Breast epithelium (tissue), 4 donors: Measurements from ENCODE around the gene KLHL22. TPM values are rescaled to one million over a fixed set of nuclear protein-coding genes. Genes with fewer than 3 reads are reported as not detected.
"Not testable (repeated sequence)": the region's sequence is repeated elsewhere in the genome, so short reads cannot be mapped to it uniquely, and the experiment has no call there.

ENCODE experiments used
- DNase-seq, 2 donors: peaks; one replicate each; pipeline ENCODE4 v3.0.0-alpha.2; 2019; ENCODE audit warnings: low spot score in 2 of 2
- H3K27ac ChIP-seq, 2 donors: fragments of 200-600 bp; sonication (generic) in 1 of 2; one replicate each; pipeline ENCODE4 v1.5.1; 2016 to 2019; ENCODE audit warnings: mild to moderate bottlenecking in 1 of 2
- H3K27me3 ChIP-seq, 2 donors: fragments of 200-600 bp; sonication (generic) in 1 of 2; one replicate each; pipeline versions ENCODE4 v1.5.1 to v1.6.0; 2017 to 2019; ENCODE audit warnings: control low read depth in 1 of 2, mild to moderate bottlenecking in 1 of 2
- H3K36me3 ChIP-seq: fragments of 200-600 bp; one replicate; pipeline ENCODE4 v1.5.1; 2019
- H3K4me1 ChIP-seq, 2 donors: fragments of 200-600 bp; sonication (generic); one replicate each; pipeline ENCODE4 v1.5.1; 2016 to 2019; ENCODE audit warnings: control low read depth in 1 of 2
- H3K4me3 ChIP-seq, 3 donors: fragments of 200-600 bp; sonication (generic); 1 replicate in 2 of 3; 2 replicates in 1 of 3; pipeline ENCODE4 v1.5.1; 2016 to 2019; ENCODE audit warnings: mild to moderate bottlenecking in 3 of 3, moderate library complexity in 2 of 3
- H3K9me3 ChIP-seq, 2 donors: fragments of 200-600 bp; sonication (generic) in 1 of 2; one replicate each; pipeline ENCODE4 v1.5.1; 2016 to 2019; ENCODE audit warnings: control low read depth in 1 of 2
- POLR2A ChIP-seq: fragments of 450-650 bp; IDR thresholded peaks from one replicate; pipeline ENCODE4 v1.6.1; 2016; ENCODE audit warnings: antibody characterized with exemption, mild to moderate bottlenecking, moderate library complexity
- POLR2AphosphoS5 ChIP-seq, 3 donors: sonication (generic); formaldehyde crosslinking; IDR thresholded peaks; one replicate each; pipeline ENCODE4 v1.6.1; 2017; ENCODE audit warnings: antibody characterized with exemption in 3 of 3
- intact Hi-C: fragments of 100-400 bp; cut with DNase I; formaldehyde crosslinking; loops from one replicate; pipeline ENCODE4 v1.15.1; 2023; ENCODE audit warnings: low total_unique reads
- total RNA-seq, 3 donors: library from RNA; depleted of rRNA; stranded (reverse); fragments of >200 nt; gene quantifications; one replicate each; pipeline ENCODE4 v1.1.0, GENCODE V29; 2016
- TF ChIP-seq, protein P1 (sequence below), 3 donors: fragments of 450-650 bp; IDR thresholded peaks; one replicate each; pipeline ENCODE4 v1.5.1; 2016 to 2017; ENCODE audit warnings: antibody characterized with exemption in 3 of 3, mild to moderate bottlenecking in 3 of 3, moderate library complexity in 3 of 3

The KLHL22 gene
- total RNA-seq, 3 donors from 2014 or later: 28.5 to 38.0 (median 35.4) TPM

DNA sequence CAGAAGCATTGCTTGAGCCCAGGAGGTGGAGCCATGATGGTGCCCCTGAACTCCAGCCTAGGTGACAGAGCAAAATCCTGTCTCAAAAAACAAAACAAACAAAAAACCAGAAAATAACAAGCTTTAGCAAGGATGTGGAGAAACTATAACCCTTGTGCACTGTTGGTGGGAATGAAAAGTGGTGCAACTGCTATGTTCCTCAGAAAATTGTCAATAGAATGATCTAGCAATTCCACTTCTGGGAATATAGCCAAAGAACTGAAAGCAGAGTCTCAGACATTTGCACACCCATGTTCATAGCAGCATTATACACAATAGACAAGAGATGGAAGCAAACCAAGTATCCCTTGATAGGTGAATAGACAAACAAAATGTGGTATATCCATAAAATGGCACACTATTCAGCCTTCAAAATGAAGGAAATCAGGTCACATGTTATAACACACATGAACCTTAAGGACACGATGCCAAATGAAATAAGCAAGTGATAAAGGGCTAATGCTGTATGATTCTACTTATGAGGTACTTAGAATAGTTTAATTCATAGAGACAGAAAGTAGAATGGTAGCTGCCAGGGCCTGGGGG, 15.9 kb downstream of the KLHL22 start:
- H3K27me3 ChIP-seq: no peaks in the 10 kb centered on the region
- no peak for DNase-seq
- no peaks in the 10 kb centered on the region for H3K36me3 ChIP-seq
- intact Hi-C loops: no loop called here
- H3K9me3 ChIP-seq: no peaks in the 10 kb centered on the region
- no peak overlapping the region for H3K27ac ChIP-seq
- no peaks in the 10 kb centered on the region for H3K4me1 ChIP-seq
- no peak for TF ChIP-seq POLR2A
- no peak for TF ChIP-seq POLR2AphosphoS5 (IDR thresholded peaks at IDR 0.05)
- TF ChIP-seq, protein P1, sequence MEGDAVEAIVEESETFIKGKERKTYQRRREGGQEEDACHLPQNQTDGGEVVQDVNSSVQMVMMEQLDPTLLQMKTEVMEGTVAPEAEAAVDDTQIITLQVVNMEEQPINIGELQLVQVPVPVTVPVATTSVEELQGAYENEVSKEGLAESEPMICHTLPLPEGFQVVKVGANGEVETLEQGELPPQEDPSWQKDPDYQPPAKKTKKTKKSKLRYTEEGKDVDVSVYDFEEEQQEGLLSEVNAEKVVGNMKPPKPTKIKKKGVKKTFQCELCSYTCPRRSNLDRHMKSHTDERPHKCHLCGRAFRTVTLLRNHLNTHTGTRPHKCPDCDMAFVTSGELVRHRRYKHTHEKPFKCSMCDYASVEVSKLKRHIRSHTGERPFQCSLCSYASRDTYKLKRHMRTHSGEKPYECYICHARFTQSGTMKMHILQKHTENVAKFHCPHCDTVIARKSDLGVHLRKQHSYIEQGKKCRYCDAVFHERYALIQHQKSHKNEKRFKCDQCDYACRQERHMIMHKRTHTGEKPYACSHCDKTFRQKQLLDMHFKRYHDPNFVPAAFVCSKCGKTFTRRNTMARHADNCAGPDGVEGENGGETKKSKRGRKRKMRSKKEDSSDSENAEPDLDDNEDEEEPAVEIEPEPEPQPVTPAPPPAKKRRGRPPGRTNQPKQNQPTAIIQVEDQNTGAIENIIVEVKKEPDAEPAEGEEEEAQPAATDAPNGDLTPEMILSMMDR (IDR thresholded peaks at IDR 0.05): no peak
- no peak overlapping the region for H3K4me3 ChIP-seq

DNA sequence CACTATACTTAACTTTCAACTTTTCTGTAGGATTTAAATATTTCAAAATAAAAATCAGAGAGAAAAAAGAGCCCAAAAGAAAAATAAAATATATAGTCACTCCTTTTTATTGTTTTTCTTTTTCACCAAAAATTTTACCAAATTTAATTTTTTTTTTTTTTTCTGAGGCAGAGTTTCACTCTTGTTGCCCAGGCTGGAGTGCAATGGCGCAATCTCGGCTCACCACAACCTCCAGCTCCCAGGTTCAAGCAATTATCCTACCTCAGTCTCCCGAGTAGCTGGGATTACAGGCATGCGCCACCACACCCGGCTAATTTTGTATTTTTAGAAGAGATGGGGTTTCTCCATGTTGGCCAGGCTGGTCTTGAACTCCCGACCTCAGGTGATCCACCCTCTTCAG, 17.5 kb downstream of the KLHL22 start:
- H3K27ac ChIP-seq, H3K27me3 ChIP-seq, H3K4me1 ChIP-seq, DNase-seq, H3K4me3 ChIP-seq, H3K36me3 ChIP-seq, intact Hi-C loops, H3K9me3 ChIP-seq: not testable (repeated sequence)

DNA sequence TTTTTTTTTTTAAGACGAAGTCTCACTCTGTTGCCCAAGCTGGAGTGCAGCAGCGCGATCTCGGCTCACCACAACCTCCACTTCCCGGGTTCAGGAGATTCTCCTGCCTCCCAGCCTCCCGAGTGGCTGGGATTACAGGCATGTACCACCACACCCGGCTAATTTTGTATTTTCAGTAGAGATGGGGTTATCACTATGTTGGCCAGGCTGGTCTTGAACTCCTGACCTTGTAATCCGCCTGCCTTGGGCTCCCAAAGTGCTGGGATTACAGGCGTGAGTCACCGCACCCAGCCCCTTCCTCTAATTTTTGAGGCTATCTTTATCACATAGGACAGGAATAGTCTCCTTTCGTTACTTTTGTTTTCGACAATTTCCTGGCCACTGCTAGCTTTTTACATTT, 20.0 kb downstream of the KLHL22 start:
- intact Hi-C loops, DNase-seq, H3K27me3 ChIP-seq: not testable (repeated sequence)

DNA sequence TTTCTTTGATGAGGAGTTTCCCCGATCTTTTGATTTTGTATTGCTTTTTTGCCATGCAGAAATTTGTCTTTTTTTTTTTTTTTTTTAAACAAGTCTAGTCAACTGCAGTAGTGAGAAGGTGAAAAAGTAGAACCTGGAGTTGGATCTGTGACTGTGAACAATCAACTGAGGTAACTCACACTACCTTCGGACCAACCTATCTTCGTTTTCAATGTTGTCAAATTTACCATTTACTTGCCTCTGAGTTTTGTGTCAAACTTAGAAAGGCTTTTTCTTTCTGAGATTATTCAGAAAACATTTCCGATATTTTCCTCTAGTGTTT, 20.5 kb downstream of the KLHL22 start:
- no peak overlapping the region for H3K4me3 ChIP-seq
- no peaks in the 10 kb centered on the region for H3K9me3 ChIP-seq
- DNase-seq: no peak
- intact Hi-C loops: no loop called here
- TF ChIP-seq, protein P1 (IDR thresholded peaks at IDR 0.05): no peak
- no peak for TF ChIP-seq POLR2AphosphoS5 (IDR thresholded peaks at IDR 0.05)
- TF ChIP-seq POLR2A: no peak
- H3K4me1 ChIP-seq: no peaks in the 10 kb centered on the region
- no peaks in the 10 kb centered on the region for H3K27me3 ChIP-seq
- no peaks in the 10 kb centered on the region for H3K36me3 ChIP-seq
- H3K27ac ChIP-seq: no peak overlapping the region

More for the DNA sequence above, 20.0 kb downstream of the KLHL22 start:
- not testable (repeated sequence) for H3K4me1 ChIP-seq, H3K4me3 ChIP-seq, H3K36me3 ChIP-seq, H3K9me3 ChIP-seq, H3K27ac ChIP-seq

DNA sequence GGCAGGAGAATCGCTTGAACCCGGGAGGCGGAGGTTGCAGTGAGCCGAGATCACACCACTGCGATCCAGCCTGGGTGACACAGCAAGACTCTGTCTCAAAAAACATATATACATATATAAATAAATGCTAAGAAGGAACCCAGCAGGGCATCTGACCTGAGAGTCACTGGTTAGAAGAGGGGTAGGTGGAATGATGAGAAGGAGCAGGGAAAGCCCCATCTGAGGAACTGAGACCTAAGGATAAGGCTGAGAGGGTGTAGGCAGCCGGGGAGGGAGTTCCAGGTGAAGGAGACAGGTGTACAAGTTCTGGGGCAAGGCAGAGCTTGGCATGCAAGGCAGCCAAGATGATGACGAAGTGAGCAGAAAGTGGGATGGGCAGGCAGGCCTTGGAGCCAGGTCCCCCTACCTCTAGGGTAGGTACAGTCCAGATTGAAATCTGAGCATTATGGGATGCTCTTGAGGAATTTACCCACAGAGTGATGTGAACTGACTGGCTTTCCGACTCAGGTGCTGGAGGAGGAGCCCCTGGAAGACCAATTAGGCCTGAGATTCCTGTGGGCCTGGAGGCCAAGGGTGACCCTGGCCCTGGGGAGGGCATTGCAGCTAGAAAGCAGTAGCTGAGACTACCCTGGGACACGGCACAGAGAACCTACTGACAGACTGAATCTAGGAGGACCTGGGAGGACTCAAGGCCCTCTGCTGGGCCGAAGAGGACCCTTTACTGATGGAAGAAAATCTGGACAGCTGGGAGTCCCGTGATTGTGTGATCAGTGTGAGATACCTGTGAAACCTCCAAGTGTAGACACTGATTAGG, 22.8 kb downstream of the KLHL22 start:
- no peak for TF ChIP-seq POLR2A
- TF ChIP-seq, protein P1 (IDR thresholded peaks at IDR 0.05): no peak
- no peak for TF ChIP-seq POLR2AphosphoS5 (IDR thresholded peaks at IDR 0.05)
- DNase-seq: no peak
- Histone ChIP-seq H3K9me3 (no peaks in the 10 kb centered on the region), H3K27me3 (no peaks in the 10 kb centered on the region), H3K36me3 (no peaks in the 10 kb centered on the region), H3K4me1 (no peaks in the 10 kb centered on the region), H3K27ac (no peak overlapping the region), H3K4me3 (no peak overlapping the region)
- intact Hi-C loops: no loop called here

DNA sequence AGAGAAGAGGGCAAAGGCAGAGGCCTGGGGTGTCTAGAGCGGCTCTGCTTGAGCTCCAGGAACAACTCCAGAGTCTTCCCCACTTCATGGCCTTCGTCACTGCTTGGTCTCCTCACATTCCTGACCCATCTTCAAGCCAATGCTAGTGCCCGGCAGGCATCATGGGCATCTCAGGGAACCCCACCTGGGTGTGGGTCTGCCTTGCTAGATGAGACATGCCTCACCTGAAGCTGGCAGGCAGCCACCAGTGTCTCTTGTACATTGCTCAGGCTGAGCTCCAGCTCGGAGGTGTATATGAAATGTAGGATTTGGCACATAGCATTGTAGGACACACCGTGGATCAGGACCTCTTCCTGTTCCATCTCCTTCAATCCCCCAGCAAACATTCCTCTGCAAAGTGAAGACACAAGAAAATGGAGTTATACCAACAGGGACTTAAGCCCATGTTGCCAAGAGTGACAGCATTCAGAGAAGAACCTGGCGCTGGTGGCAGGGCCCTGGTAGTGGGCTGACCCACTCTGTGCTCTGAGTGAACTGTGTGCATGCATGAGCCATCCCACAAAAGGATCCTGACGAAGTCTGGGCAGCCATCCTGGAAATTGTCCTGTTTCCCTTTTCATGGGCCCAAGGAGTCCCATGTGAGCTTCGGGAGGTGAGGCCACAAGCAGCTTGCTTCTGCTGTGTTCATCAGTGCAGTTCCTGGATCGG, 24.3 kb downstream of the KLHL22 start:
- H3K36me3 ChIP-seq: no peaks in the 10 kb centered on the region
- H3K27me3 ChIP-seq: no peaks in the 10 kb centered on the region
- H3K4me3 ChIP-seq: no peak overlapping the region
- no peak for DNase-seq
- TF ChIP-seq, protein P1 (IDR thresholded peaks at IDR 0.05): no peak
- TF ChIP-seq POLR2A (no peak), POLR2AphosphoS5 (IDR thresholded peaks at IDR 0.05) (no peak)
- H3K9me3 ChIP-seq: no peaks in the 10 kb centered on the region
- no peak overlapping the region for H3K27ac ChIP-seq
- intact Hi-C loops: no loop called here
- H3K4me1 ChIP-seq: no peaks in the 10 kb centered on the region

DNA sequence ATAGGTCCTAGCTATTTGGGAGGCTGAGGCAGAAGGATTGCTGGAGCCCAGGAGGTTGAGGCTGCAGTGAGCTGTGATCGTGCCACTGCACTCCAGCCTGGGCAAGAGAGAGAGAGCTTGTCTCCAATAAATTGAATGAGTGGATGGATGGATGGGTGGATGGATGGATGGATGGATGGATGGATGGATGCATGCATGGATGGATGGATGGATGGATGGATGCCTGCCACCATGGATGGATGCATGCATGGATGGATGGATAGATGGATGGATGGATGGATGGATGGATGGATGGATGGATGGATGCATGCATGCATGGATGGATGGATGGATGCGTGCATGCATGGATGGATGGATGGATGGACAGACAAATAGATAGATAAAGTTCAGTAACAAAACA, 25.1 kb downstream of the KLHL22 start:
- DNase-seq, H3K9me3 ChIP-seq, H3K4me3 ChIP-seq, H3K4me1 ChIP-seq, intact Hi-C loops, H3K36me3 ChIP-seq, H3K27ac ChIP-seq, H3K27me3 ChIP-seq: not testable (repeated sequence)
